ENCODE results near the gene RASD1. TPM values are rescaled to one million over a fixed set of nuclear protein-coding genes. Genes with fewer than 3 reads are reported as not detected.

RASD1 gene
- total and polyA plus RNA-seq, 2 experiments from 2014 or later = 3.6 to 3.7 TPM

- TF ChIP-seq NANOG (IDR thresholded peaks at IDR 0.05; ENCODE audit: borderline replicate concordance) = no peak
- TF ChIP-seq ZNF114 (CRISPR knock-in tag; IDR thresholded peaks at IDR 0.05) = no peak
- no peak for TF ChIP-seq ZNF331 (CRISPR knock-in tag; IDR thresholded peaks at IDR 0.05; ENCODE audit: low read depth)
- no peak for TF ChIP-seq EZH2 (IDR thresholded peaks at IDR 0.05; ENCODE audit: low read depth, unreplicated experiment)
- no peak for TF ChIP-seq POLR2AphosphoS5 (IDR thresholded peaks at IDR 0.05; ENCODE audit: low read depth)
- Histone ChIP-seq H3K79me2 (replicated peaks; ENCODE audit: insufficient read depth) (peaks cover 59% of the 10 kb centered on the region), H3K4me1 (ENCODE audit: insufficient read depth) (no peaks in the 10 kb centered on the region), H4K20me1 (replicated peaks; ENCODE audit: insufficient read depth) (peaks cover 13% of the 10 kb centered on the region; the same call in 1 of the 2 replicates), H3K36me3 (ENCODE audit: insufficient read depth) (peaks cover 7% of the 10 kb centered on the region), H2AFZ (no peak overlapping the region), H3K4me3 (no peak overlapping the region), H3F3A (replicated peaks; ENCODE audit: low read depth) (no peaks in the 10 kb centered on the region), H3K27ac (ENCODE audit: low read depth) (no peak overlapping the region), H3K27me3 (ENCODE audit: insufficient read depth) (no peaks in the 10 kb centered on the region), H3K9me2 (ENCODE audit: insufficient read depth) (no peaks in the 10 kb centered on the region), H3K4me2 (no peak overlapping the region)
- H3K27ac Mint-ChIP-seq = no peak overlapping the region
- H3K4me1 Mint-ChIP-seq = 0 out of 3 replicates have a peak, but pooled peaks cover 2% of the 10 kb centered on the region
- no peak for DNase-seq (ENCODE audit: low spot score)
- H3K9me3 Mint-ChIP-seq = no peaks in the 10 kb centered on the region
- no peaks in the 10 kb centered on the region for H3K27me3 Mint-ChIP-seq (ENCODE audit: insufficient read depth, low read depth, poor library complexity)
- ATAC-seq = no peak
- H3K4me3 Mint-ChIP-seq = no peak overlapping the region
- peaks cover 38% of the 10 kb centered on the region for H3K36me3 Mint-ChIP-seq (ENCODE audit: low read depth)
These were observed 11.7 kb downstream of the RASD1 start for GRCh38 chr17:17484451-17484899.

- peaks cover 21% of the 10 kb centered on the region for H3K36me3 Mint-ChIP-seq (ENCODE audit: low read depth)
- Histone ChIP-seq H3K9me2 (ENCODE audit: insufficient read depth) (no peaks in the 10 kb centered on the region), H4K20me1 (replicated peaks; ENCODE audit: insufficient read depth) (peaks cover 14% of the 10 kb centered on the region; the same call in 1 of the 2 replicates), H3K4me3 (no peak overlapping the region), H3K79me2 (replicated peaks; ENCODE audit: insufficient read depth) (peaks cover 85% of the 10 kb centered on the region), H3K4me1 (ENCODE audit: insufficient read depth) (peaks cover 8% of the 10 kb centered on the region), H3K4me2 (no peak overlapping the region), H3K36me3 (ENCODE audit: insufficient read depth) (no peaks in the 10 kb centered on the region), H3K27ac (ENCODE audit: low read depth) (no peak overlapping the region), H3F3A (replicated peaks; ENCODE audit: low read depth) (no peaks in the 10 kb centered on the region), H2AFZ (no peak overlapping the region), H3K27me3 (ENCODE audit: insufficient read depth) (no peaks in the 10 kb centered on the region)
- ATAC-seq (no peak), DNase-seq (ENCODE audit: low spot score) (no peak)
- no peak overlapping the region for H3K4me3 Mint-ChIP-seq
- H3K9me3 Mint-ChIP-seq = no peaks in the 10 kb centered on the region
- H3K27me3 Mint-ChIP-seq (ENCODE audit: insufficient read depth, low read depth, poor library complexity) = peaks cover under 1% of the 10 kb centered on the region
- no peak for TF ChIP-seq NANOG (IDR thresholded peaks at IDR 0.05; ENCODE audit: borderline replicate concordance)
- no peak for TF ChIP-seq ZNF462 (CRISPR knock-in tag; IDR thresholded peaks at IDR 0.05)
- no peak for TF ChIP-seq JUNB (IDR thresholded peaks at IDR 0.05; ENCODE audit: unreplicated experiment)
- no peak for TF ChIP-seq ZNF114 (CRISPR knock-in tag; IDR thresholded peaks at IDR 0.05)
- no peak for TF ChIP-seq STAT1 (IDR thresholded peaks at IDR 0.05; ENCODE audit: unreplicated experiment)
- no peak for TF ChIP-seq EZH2phosphoT487 (IDR thresholded peaks at IDR 0.05; ENCODE audit: unreplicated experiment)
- no peak for TF ChIP-seq ETS1 (IDR thresholded peaks at IDR 0.05)
- TF ChIP-seq EZH2 (IDR thresholded peaks at IDR 0.05; ENCODE audit: low read depth, unreplicated experiment) = no peak
- no peak for TF ChIP-seq CTCF (conservative IDR thresholded peaks at IDR 0.05; ENCODE audit: low read depth in 2 of 2)
- H3K27ac Mint-ChIP-seq = no peak overlapping the region
- H3K4me1 Mint-ChIP-seq = peaks cover 11% of the 10 kb centered on the region
These were observed 14.3 kb downstream of the RASD1 start for GRCh38 chr17:17481860-17482259.
